ENCODE data around the gene SRC. TPM values are rescaled to one million over a fixed set of nuclear protein-coding genes. Genes with fewer than 3 reads are reported as not detected.

Gene SRC
- 100 to 1,000 TPM in 3 of 4 donors, 10 to 100 TPM in 1; 87.0 to 155 (median 130) TPM for total RNA-seq

DNA sequence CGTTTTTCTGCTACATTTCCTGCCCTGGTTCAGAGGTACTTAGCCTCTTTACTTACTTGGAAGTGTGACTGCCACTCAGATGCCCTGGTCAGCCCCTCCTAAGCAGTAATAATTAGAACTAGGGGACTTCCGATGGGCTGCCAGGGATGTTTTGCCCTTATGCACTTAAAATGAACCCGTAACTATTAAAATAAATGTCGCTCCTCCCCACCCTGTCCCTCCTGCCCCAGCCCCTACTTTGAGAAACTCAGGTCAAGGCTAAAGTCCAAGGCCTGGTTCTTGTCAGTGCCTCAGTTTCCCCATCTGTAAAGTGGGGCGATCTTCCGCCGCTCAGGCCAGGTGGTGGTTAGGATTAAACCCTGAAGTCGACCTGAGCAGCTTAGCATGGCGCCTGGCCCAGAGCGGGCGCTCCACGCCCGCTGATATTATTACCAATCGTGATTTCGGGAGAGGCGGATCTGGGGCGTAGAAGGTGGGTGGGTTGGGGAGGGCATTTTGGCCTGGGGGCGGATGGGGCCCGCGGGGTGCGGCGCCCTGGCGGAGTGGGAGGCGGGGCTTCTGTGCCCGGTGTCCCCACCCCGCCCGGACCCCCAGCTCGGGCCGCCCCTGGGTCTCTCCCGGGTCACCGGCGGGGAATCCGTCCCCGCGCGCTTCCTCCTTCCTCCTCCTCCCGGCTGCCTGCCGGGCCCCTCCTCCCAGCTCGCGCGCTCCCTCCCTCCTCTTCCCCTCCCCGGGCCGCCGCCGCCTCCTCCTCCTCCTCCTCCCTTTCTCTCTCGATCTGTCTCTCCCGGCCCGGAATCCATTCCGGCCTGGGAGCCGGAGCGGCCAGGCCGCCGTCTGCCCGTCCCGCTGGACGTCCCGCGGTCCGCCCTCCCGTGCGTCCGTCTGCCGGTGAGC is at the start of gene SRC:
SRC (plus strand) TSS at position 802 of the 897 bp plus-strand sequence. CDS start 38,014 bp downstream, outside the sequence.
- 0 to 4% methylated on average over 6 to 47 of the region's 63 CpGs for WGBS, 2 donors (ENCODE audit: low coverage in 1 of 2)
- no peaks in the 10 kb centered on the region for H3K9me3 ChIP-seq
- H3K36me3 ChIP-seq: no peaks in the 10 kb centered on the region
- peak; percentile 91 for DNase-seq
- intact Hi-C loops (cut with DNase I; ENCODE audit: low total_unique reads) (no loop called here), in situ Hi-C loops (cut with MboI; ENCODE audit: low pct_ligation_motif_present in 1 of 4, low pct_unique_long_range_greater_than_20kb in 1 of 4, low sequenced_read_pairs in 3 of 4) (no loop called here)
- peak within 1 kb of the TSS; percentile 92 to 93 (median 93) for H3K27ac ChIP-seq
- peak within 1 kb of the TSS; percentile 57 to 85 (median 78) for H3K4me3 ChIP-seq
- no peaks in the 10 kb centered on the region for H3K27me3 ChIP-seq
- H3K4me1 ChIP-seq: peaks cover 5 to 66% (median 45%) of the 10 kb centered on the region in 4 donors
- TF ChIP-seq, protein P1, sequence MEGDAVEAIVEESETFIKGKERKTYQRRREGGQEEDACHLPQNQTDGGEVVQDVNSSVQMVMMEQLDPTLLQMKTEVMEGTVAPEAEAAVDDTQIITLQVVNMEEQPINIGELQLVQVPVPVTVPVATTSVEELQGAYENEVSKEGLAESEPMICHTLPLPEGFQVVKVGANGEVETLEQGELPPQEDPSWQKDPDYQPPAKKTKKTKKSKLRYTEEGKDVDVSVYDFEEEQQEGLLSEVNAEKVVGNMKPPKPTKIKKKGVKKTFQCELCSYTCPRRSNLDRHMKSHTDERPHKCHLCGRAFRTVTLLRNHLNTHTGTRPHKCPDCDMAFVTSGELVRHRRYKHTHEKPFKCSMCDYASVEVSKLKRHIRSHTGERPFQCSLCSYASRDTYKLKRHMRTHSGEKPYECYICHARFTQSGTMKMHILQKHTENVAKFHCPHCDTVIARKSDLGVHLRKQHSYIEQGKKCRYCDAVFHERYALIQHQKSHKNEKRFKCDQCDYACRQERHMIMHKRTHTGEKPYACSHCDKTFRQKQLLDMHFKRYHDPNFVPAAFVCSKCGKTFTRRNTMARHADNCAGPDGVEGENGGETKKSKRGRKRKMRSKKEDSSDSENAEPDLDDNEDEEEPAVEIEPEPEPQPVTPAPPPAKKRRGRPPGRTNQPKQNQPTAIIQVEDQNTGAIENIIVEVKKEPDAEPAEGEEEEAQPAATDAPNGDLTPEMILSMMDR (IDR thresholded peaks at IDR 0.05): no peak
- TF ChIP-seq POLR2A (IDR thresholded peaks at IDR 0.05) (peak; percentile 76), POLR2AphosphoS5 (IDR thresholded peaks at IDR 0.05) (peak in 2 of 3 donors; percentile 67 to 69)

DNA sequence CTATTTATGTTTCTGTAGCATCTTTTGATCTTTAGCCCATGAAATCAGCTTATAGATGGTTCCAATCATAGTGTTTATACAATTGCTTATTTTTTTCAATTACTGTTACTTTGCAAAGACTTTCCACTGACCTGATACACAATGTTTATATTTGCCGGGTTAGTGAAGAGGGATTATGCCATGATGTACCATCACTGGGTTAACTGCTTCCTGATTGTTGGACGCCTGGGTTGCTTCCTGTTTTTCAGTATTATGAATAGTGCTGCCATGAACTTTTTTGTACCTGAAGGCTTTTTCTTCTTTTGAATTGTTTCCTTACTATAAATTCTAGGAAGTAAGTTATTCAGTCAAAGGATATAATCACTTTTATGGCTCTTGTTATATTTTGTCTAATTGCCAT is 49.6 kb upstream of the SRC start:
- Histone ChIP-seq H3K9me3 (no peaks in the 10 kb centered on the region), H3K36me3 (peaks cover 0 to 1% (median 0%) of the 10 kb centered on the region in 4 donors), H3K4me1 (peaks cover 22 to 64% (median 45%) of the 10 kb centered on the region in 4 donors), H3K4me3 (no peak overlapping the region), H3K27me3 (no peaks in the 10 kb centered on the region), H3K27ac (peak overlapping the region; percentile 76 to 84 (median 80))
- 0 to 8% methylated on average over 2 of the region's 2 CpGs for WGBS, 2 donors (ENCODE audit: low coverage in 1 of 2)
- in situ Hi-C loops (cut with MboI; ENCODE audit: low pct_ligation_motif_present in 1 of 4, low pct_unique_long_range_greater_than_20kb in 1 of 4, low sequenced_read_pairs in 3 of 4) (no loop called here), intact Hi-C loops (cut with DNase I; ENCODE audit: low total_unique reads) (no loop called here)
- TF ChIP-seq EP300 (IDR thresholded peaks at IDR 0.05; ENCODE audit: low read depth): no peak
- TF ChIP-seq, protein P1 (IDR thresholded peaks at IDR 0.05): no peak
- TF ChIP-seq POLR2A (IDR thresholded peaks at IDR 0.05): no peak
- no peak for TF ChIP-seq POLR2AphosphoS5 (IDR thresholded peaks at IDR 0.05)
- DNase-seq: no peak

DNA sequence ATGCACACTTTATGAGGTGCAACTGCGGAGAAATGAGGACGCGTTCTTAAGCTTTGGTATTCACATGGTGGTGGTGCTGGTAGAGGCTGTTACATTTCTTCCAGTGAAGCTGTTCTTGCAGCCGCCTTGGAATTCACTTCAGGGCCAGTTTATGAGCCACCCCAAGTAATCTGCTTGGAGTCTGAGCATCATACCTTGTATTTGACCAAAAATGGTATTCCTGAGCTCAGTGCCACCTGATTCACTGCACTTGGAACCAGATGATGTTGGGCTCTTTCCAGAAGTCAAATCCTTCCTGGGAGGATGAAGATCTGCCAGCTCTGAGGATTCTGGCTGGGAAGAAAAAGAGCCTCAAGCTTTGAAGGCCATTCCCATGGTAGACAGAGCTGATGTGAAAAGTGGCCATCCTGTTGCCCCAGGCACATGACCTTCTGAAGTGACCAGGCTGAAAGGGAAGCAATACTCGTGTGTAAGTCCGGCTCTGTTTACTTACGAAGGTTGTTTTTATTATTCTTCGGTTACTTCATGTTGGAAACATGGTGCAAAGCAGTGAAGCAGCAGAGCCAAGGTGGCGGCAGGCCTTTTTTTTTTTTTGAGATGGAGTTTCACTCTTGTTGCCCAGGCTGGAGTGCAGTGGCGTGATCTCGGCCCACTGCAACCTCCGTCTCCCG is 48.7 kb upstream of the SRC start:
- TF ChIP-seq POLR2AphosphoS5 (IDR thresholded peaks at IDR 0.05) (peak; percentile 16 to 32 (median 17)), POLR2A (IDR thresholded peaks at IDR 0.05) (no peak), EP300 (IDR thresholded peaks at IDR 0.05; ENCODE audit: low read depth) (peak; percentile 36)
- TF ChIP-seq, protein P1 (IDR thresholded peaks at IDR 0.05): no peak
- no peak for DNase-seq
- 83 to 100% methylated on average over 1 to 13 of the region's 13 CpGs for WGBS, 2 donors (ENCODE audit: low coverage in 1 of 2)
- peak overlapping the region; percentile 76 to 84 (median 80) for H3K27ac ChIP-seq
- H3K27me3 ChIP-seq: no peaks in the 10 kb centered on the region
- intact Hi-C loops (cut with DNase I; ENCODE audit: low total_unique reads) (no loop called here), in situ Hi-C loops (cut with MboI; ENCODE audit: low pct_ligation_motif_present in 1 of 4, low pct_unique_long_range_greater_than_20kb in 1 of 4, low sequenced_read_pairs in 3 of 4) (no loop called here)
- H3K4me1 ChIP-seq: peaks cover 22 to 64% (median 45%) of the 10 kb centered on the region in 4 donors
- peaks cover 0 to 4% (median 0%) of the 10 kb centered on the region in 4 donors for H3K36me3 ChIP-seq
- H3K4me3 ChIP-seq: no peak overlapping the region
- H3K9me3 ChIP-seq: no peaks in the 10 kb centered on the region
